D721Med (cell line): ENCODE data around the gene CASP2.

ENCODE experiments used
- DNase-seq: peaks from one replicate; pipeline ENCODE4 v3.0.0; 2011; ENCODE audit warnings: low spot score; ENCODE audit not compliant: insufficient read length
- FAIRE-seq: peaks from 2 replicates; lab custom pipeline; 2011; peaks lifted over from hg19 to GRCh38; lab: Jason Lieb, UNC
- CTCF ChIP-seq: IDR thresholded peaks from 2 replicates; pipeline ENCODE4 v1.5.1; 2012; ENCODE audit warnings: mild to moderate bottlenecking, control low read depth; ENCODE audit not compliant: insufficient read depth; ENCODE audit errors: missing control alignments

CASP2 gene

GRCh38 chr7:143304938-143305337 is 16.8 kb downstream of the CASP2 start:
- DNase-seq (no peak), FAIRE-seq (no peak)
- TF ChIP-seq CTCF = no peak

GRCh38 chr7:143305423-143306070 is 17.4 kb downstream of the CASP2 start:
- no peak for FAIRE-seq
- no peak for DNase-seq
- TF ChIP-seq CTCF = peak; percentile 63

GRCh38 chr7:143308632-143309031 is 20.5 kb downstream of the CASP2 start:
- DNase-seq (no peak), FAIRE-seq (no peak)
- no peak for TF ChIP-seq CTCF

DNA sequence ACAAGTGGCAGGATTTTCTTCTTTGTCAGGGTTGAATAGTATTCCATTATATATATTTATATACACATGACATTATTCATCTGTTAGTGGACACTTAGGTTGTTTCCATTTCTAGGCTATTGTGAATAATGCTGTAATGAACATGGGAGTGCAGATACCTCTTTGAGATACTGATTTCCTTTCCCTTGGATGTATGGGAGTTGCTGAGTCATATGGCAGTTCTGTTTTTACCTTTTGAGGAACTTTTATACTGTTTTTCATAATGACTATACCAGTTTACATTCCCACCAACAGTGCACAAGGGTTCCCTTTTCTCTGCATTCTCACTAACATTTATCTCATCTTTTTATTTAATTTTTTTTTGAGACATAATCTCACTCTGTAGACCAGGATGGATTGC is 26.0 kb downstream of the CASP2 start:
- no peak for FAIRE-seq
- DNase-seq = no peak
- TF ChIP-seq CTCF = no peak

DNA sequence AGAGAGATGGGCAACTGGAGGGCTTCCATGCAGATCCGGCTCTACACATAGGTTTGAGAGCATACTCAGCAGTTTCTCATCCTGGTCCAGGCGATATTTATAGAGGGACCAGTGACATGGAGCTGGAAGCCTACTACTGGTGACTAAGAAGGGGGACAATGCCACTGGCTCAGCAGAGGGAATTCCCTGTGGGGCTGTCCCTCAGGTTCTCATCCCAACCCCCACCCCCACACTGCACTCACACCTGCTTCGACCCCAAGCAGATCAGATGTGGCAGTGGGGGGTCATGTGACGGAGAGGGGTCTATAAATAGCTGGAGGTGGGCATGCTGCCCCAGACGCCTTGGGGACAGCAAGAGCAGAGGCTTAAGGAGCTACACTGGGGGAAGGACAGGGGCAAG is 27.6 kb downstream of the CASP2 start, which contains the start of gene CLCN1:
Gene CLCN1 (plus strand): TSS at position 336 of the 400 bp plus-strand sequence. CDS start 102 bp downstream, outside the sequence.
- DNase-seq = no peak
- no peak for TF ChIP-seq CTCF
- FAIRE-seq = no peak

GRCh38 chr7:143316492-143316891 is 28.3 kb downstream of the CASP2 start:
- DNase-seq (no peak), FAIRE-seq (no peak)
- no peak for TF ChIP-seq CTCF

- no peak for DNase-seq
- no peak for TF ChIP-seq CTCF
- no peak for FAIRE-seq
These were observed 30.5 kb downstream of the CASP2 start for GRCh38 chr7:143318661-143319060.
